Suprapubic skin (tissue), 4 donors: ENCODE measurements around the gene TYW3. TPM values are rescaled to one million over a fixed set of nuclear protein-coding genes. Genes with fewer than 3 reads are reported as not detected.
"Not testable (repeated sequence)": the region's sequence is repeated elsewhere in the genome, so short reads cannot be mapped to it uniquely, and the experiment has no call there.

Experiments
- DNase-seq, 2 donors: peaks; one replicate each; pipeline ENCODE4 v3.0.0-alpha.2; 2019; ENCODE audit warnings: low spot score in 2 of 2
- H3K27ac ChIP-seq: fragments of 200-600 bp; sonication (generic); one replicate; pipeline ENCODE4 v1.5.1; 2019
- H3K27me3 ChIP-seq: fragments of 200-600 bp; sonication (generic); one replicate; pipeline ENCODE4 v1.5.1; 2019
- H3K36me3 ChIP-seq: fragments of 200-600 bp; sonication (generic); one replicate; pipeline ENCODE4 v1.5.1; 2019
- H3K4me1 ChIP-seq: fragments of 200-600 bp; sonication (generic); one replicate; pipeline ENCODE4 v1.5.1; 2019
- H3K4me3 ChIP-seq: fragments of 200-600 bp; sonication (generic); one replicate; pipeline ENCODE4 v1.5.1; 2019; ENCODE audit warnings: mild to moderate bottlenecking
- H3K9me3 ChIP-seq: fragments of 200-600 bp; sonication (generic); one replicate; pipeline ENCODE4 v1.5.1; 2019
- EP300 ChIP-seq: sonication (generic); formaldehyde crosslinking; IDR thresholded peaks from one replicate; pipeline ENCODE4 v1.6.1; 2017; ENCODE audit warnings: antibody characterized with exemption
- POLR2A ChIP-seq, 2 donors: fragments of 450-650 bp; IDR thresholded peaks; one replicate each; pipeline ENCODE4 v1.6.1; 2017; ENCODE audit warnings: antibody characterized with exemption in 2 of 2, mild to moderate bottlenecking in 2 of 2, moderate library complexity in 2 of 2
- POLR2AphosphoS5 ChIP-seq, 3 donors: sonication (generic); formaldehyde crosslinking; IDR thresholded peaks; one replicate each; pipeline ENCODE4 v1.6.1; 2017; ENCODE audit warnings: antibody characterized with exemption in 3 of 3
- WGBS: methylation state at CpG from one replicate; pipeline ENCODE4 v1.1.5; 2018; 5-methylcytosine and 5-hydroxymethylcytosine counted together
- total RNA-seq, 4 donors: library from RNA; depleted of rRNA; stranded (reverse); fragments of >200 nt; gene quantifications; one replicate each; pipeline ENCODE4 v1.1.0, GENCODE V29; 2016
- TF ChIP-seq, protein P1 (sequence below), 2 donors: fragments of 200-600 bp in 1 of 2; fragments of 450-650 bp in 1 of 2; sonication (generic) in 1 of 2; IDR thresholded peaks; one replicate each; pipeline ENCODE4 v1.5.1; 2016 to 2019; ENCODE audit warnings: antibody characterized with exemption in 2 of 2, mild to moderate bottlenecking in 1 of 2, moderate library complexity in 1 of 2

Gene TYW3
- total RNA-seq, 4 donors from 2014 or later = 7.4 to 15.8 (median 11.0) TPM

DNA sequence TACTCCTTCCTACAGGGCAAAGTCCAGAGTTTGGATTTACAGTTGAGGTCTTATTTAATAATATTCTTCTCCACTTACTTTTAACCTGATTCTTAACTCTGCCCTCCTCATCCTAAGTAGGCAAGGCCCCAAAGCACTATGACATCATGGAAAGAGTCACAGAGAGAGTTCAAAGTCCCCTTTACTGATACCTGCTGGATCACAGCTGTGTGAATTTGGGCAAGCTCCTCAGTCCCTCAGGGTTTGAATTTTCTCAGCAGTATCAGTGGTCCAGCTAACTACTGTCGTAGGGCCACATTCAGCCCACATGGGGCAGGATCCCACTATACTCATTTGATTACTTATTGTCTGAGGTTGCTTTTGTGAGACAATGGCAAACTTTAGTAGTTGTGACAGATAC, 16.0 kb downstream of the TYW3 start:
- Histone ChIP-seq H3K36me3 (peaks cover 79% of the 10 kb centered on the region), H3K27me3 (no peaks in the 10 kb centered on the region), H3K27ac (no peak overlapping the region), H3K4me1 (no peaks in the 10 kb centered on the region), H3K9me3 (no peaks in the 10 kb centered on the region), H3K4me3 (no peak overlapping the region)
- WGBS = 100% methylated on average over 1 of the region's 1 CpG
- DNase-seq = no peak
- TF ChIP-seq POLR2A (IDR thresholded peaks at IDR 0.05) = no peak
- TF ChIP-seq EP300 = no peak
- TF ChIP-seq POLR2AphosphoS5 (IDR thresholded peaks at IDR 0.05) = no peak
- TF ChIP-seq, protein P1, sequence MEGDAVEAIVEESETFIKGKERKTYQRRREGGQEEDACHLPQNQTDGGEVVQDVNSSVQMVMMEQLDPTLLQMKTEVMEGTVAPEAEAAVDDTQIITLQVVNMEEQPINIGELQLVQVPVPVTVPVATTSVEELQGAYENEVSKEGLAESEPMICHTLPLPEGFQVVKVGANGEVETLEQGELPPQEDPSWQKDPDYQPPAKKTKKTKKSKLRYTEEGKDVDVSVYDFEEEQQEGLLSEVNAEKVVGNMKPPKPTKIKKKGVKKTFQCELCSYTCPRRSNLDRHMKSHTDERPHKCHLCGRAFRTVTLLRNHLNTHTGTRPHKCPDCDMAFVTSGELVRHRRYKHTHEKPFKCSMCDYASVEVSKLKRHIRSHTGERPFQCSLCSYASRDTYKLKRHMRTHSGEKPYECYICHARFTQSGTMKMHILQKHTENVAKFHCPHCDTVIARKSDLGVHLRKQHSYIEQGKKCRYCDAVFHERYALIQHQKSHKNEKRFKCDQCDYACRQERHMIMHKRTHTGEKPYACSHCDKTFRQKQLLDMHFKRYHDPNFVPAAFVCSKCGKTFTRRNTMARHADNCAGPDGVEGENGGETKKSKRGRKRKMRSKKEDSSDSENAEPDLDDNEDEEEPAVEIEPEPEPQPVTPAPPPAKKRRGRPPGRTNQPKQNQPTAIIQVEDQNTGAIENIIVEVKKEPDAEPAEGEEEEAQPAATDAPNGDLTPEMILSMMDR (IDR thresholded peaks at IDR 0.05) = no peak

DNA sequence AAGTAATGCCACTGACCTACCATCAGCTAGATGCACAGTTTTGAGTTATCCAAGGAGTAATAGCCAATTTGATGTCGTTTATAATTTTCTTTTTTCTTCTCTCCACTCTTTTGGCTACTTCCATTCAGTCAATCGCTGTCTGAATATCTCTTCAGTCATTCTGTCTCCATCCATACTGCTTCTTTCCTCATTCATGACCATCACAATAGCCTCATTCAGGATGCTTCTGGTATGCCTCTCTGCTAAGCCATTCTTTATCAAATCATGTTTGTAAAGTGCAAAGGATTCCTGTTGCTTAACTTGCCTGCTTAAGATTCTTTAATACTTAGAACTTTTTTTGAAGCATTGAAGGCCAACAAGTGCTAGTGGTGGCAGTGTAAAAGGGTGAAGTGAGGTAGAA, 20.2 kb downstream of the TYW3 start:
- Histone ChIP-seq H3K9me3 (no peaks in the 10 kb centered on the region), H3K4me3 (no peak overlapping the region), H3K36me3 (peaks cover 90% of the 10 kb centered on the region), H3K27me3 (no peaks in the 10 kb centered on the region), H3K27ac (no peak overlapping the region), H3K4me1 (no peaks in the 10 kb centered on the region)
- 93% methylated on average over 2 of the region's 2 CpGs for WGBS
- DNase-seq = no peak
- TF ChIP-seq EP300 = no peak
- TF ChIP-seq POLR2AphosphoS5 (IDR thresholded peaks at IDR 0.05) = no peak
- TF ChIP-seq, protein P1 (IDR thresholded peaks at IDR 0.05) = no peak
- no peak for TF ChIP-seq POLR2A (IDR thresholded peaks at IDR 0.05)

DNA sequence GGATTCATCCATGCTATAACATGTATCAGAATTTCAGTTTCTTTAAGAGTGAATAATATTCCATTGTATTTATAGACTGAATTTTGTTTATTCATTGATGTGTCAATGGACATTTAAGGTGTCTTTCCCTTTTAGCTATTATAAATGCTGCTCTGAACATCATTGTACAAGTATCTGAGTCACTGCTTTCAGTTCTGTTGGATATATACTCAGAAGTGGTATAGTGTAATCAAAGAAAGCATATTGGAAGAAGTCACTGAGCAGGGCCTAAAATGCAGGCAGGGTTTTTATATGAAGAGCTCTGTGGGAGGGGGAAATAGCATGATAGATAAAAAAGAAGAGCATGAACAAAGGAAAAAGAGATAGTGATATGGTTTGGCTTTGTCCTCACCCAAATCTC, 22.5 kb downstream of the TYW3 start:
- no peak overlapping the region for H3K27ac ChIP-seq

DNA sequence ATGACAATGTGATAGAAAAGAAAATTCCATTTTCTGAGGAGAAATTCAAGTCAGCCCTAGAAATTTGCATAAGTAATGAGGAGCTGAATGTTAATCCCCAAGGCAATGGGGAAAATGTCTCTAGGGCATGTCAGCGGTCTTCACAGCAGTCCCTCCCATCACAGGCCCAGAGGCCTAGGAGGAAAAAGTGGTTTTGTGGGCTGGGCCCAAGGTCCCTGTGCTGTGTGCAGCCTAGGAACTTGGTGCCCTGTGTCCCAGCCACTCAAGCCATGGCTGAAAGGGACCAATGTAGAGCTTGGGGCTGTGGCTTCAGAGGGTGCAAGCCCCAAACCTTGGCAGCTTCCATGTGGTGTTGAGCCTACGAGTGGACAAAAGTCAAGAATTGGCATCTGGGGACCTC, 23.7 kb downstream of the TYW3 start:
- not testable (repeated sequence) for H3K27me3 ChIP-seq, DNase-seq, H3K4me3 ChIP-seq, H3K27ac ChIP-seq, H3K9me3 ChIP-seq, H3K4me1 ChIP-seq
- WGBS = 94% methylated on average over 1 of the region's 2 CpGs
- H3K36me3 ChIP-seq = peaks cover 70% of the 10 kb centered on the region

More for the DNA sequence above, 22.5 kb downstream of the TYW3 start:
- H3K36me3 ChIP-seq = peaks cover 80% of the 10 kb centered on the region
- H3K4me1 ChIP-seq = no peaks in the 10 kb centered on the region
- no peak for DNase-seq
- no peaks in the 10 kb centered on the region for H3K9me3 ChIP-seq
- H3K4me3 ChIP-seq = no peak overlapping the region
- TF ChIP-seq, protein P1 (IDR thresholded peaks at IDR 0.05) = no peak
- TF ChIP-seq EP300 = no peak
- no peak for TF ChIP-seq POLR2A (IDR thresholded peaks at IDR 0.05)
- no peaks in the 10 kb centered on the region for H3K27me3 ChIP-seq

DNA sequence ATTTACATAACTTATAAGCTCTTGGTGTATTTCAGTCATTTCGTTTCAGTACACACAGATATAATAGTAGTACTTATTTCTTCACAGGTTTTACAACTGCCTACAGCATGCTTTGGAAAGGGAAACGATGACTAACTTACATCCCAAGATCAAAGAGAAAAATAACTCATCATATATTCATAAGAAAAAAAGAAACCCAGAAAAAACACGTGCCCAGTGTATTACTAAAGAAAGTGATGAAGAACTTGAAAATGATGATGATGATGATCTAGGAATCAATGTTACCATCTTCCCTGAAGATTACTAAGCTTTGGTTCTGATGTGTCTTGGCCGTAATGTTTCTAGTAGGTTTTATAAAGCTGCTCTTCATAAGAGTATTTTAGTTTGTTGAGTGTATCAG, 30.9 kb downstream of the TYW3 start:
- TF ChIP-seq EP300 (no peak), POLR2A (IDR thresholded peaks at IDR 0.05) (no peak), POLR2AphosphoS5 (IDR thresholded peaks at IDR 0.05) (no peak)
- TF ChIP-seq, protein P1 (IDR thresholded peaks at IDR 0.05) = no peak

DNA sequence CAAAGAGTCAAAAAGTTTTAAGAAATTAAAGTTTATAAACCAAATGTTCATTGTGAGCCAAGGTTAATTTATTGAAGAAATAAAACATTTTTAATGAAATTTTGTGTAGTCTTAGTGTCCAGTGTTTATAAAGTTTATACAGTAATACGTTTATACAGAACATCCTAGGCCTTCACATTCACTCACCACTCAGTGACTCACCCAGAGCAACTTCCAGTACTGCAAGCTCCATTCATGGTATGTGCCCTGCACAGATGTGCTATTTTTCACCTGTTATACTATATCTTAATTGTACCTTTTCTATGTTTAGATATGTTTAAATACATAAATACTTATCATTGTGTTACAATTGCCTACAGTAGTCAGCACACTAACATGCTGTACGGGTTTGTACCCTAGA, 33.6 kb downstream of the TYW3 start:
- WGBS = 78% methylated on average over 2 of the region's 2 CpGs
- H3K36me3 ChIP-seq = peaks cover 20% of the 10 kb centered on the region

More for the DNA sequence above, 30.9 kb downstream of the TYW3 start:
- 57% methylated on average over 4 of the region's 4 CpGs for WGBS
- Histone ChIP-seq H3K27me3 (no peaks in the 10 kb centered on the region), H3K36me3 (peaks cover 26% of the 10 kb centered on the region), H3K4me1 (no peaks in the 10 kb centered on the region), H3K4me3 (no peak overlapping the region), H3K27ac (no peak overlapping the region), H3K9me3 (no peaks in the 10 kb centered on the region)
- no peak for DNase-seq

More for the DNA sequence above, 33.6 kb downstream of the TYW3 start:
- TF ChIP-seq POLR2AphosphoS5 (IDR thresholded peaks at IDR 0.05) = no peak
- TF ChIP-seq EP300 = no peak
- TF ChIP-seq, protein P1 (IDR thresholded peaks at IDR 0.05) = no peak
- no peak for TF ChIP-seq POLR2A (IDR thresholded peaks at IDR 0.05)
- Histone ChIP-seq H3K4me3 (no peak overlapping the region), H3K4me1 (no peaks in the 10 kb centered on the region), H3K9me3 (no peaks in the 10 kb centered on the region), H3K27me3 (no peaks in the 10 kb centered on the region), H3K27ac (no peak overlapping the region)
- no peak for DNase-seq
